Measurements from ENCODE around the gene UTP25. TPM values are rescaled to one million over a fixed set of nuclear protein-coding genes. Genes with fewer than 3 reads are reported as not detected.
A peak's percentile ranks its signal among the peaks of the same experiment; 100 is the strongest.
"Not testable (repeated sequence)": the region's sequence is repeated elsewhere in the genome, so short reads cannot be mapped to it uniquely, and the experiment has no call there.

The UTP25 gene
- total RNA-seq, 1 donor from 2014 or later = 7.4 TPM

DNA sequence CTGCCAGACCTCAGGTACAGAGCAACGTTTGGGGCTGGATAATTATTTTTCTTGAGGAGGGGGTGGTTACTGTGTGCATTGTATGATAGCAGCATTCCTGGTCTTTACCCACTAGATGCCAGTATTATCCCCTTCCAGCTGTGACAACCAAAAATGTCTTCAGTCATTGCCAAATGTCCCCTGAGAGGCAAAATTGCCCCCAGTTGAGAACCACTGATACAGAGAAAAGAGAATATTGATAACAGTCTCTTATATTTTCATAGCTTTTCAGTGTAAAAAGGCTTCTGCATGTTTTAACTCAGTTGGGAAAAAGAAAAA lies 58.4 kb downstream of the UTP25 start:
- Mint-ChIP-seq H3K27me3 (ENCODE audit: low read depth, unreplicated experiment) (no peaks in the 10 kb centered on the region), H3K4me3 (ENCODE audit: unreplicated experiment) (no peak overlapping the region), H3K4me1 (ENCODE audit: low read depth, unreplicated experiment) (peaks cover 38% of the 10 kb centered on the region), H3K9me3 (ENCODE audit: unreplicated experiment) (peaks cover 3% of the 10 kb centered on the region), H3K36me3 (ENCODE audit: low read depth, unreplicated experiment) (no peaks in the 10 kb centered on the region), H3K27ac (ENCODE audit: unreplicated experiment) (peak overlapping the region; percentile 92)
- no peak overlapping the region for H3K4me3 ChIP-seq (ENCODE audit: insufficient read depth, low read depth, low read length)
- H3K4me2 ChIP-seq (ENCODE audit: low read length) = no peak overlapping the region
- H2AFZ ChIP-seq (ENCODE audit: low read depth, low read length) = no peak overlapping the region
- no peaks in the 10 kb centered on the region for H3K36me3 ChIP-seq (ENCODE audit: insufficient read depth, low read length)
- peak overlapping the region; percentile 97 for H3K27ac ChIP-seq (ENCODE audit: low read depth, low read length)
- no peaks in the 10 kb centered on the region for H4K20me1 ChIP-seq (ENCODE audit: insufficient read depth, low read length)
- H3K27me3 ChIP-seq (ENCODE audit: insufficient read depth, low read length) = no peaks in the 10 kb centered on the region
- TF ChIP-seq, protein P1, sequence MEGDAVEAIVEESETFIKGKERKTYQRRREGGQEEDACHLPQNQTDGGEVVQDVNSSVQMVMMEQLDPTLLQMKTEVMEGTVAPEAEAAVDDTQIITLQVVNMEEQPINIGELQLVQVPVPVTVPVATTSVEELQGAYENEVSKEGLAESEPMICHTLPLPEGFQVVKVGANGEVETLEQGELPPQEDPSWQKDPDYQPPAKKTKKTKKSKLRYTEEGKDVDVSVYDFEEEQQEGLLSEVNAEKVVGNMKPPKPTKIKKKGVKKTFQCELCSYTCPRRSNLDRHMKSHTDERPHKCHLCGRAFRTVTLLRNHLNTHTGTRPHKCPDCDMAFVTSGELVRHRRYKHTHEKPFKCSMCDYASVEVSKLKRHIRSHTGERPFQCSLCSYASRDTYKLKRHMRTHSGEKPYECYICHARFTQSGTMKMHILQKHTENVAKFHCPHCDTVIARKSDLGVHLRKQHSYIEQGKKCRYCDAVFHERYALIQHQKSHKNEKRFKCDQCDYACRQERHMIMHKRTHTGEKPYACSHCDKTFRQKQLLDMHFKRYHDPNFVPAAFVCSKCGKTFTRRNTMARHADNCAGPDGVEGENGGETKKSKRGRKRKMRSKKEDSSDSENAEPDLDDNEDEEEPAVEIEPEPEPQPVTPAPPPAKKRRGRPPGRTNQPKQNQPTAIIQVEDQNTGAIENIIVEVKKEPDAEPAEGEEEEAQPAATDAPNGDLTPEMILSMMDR (IDR thresholded peaks at IDR 0.05; ENCODE audit: insufficient read depth, low read depth, low read length) = peak; percentile 19
- no peak for TF ChIP-seq EZH2 (IDR thresholded peaks at IDR 0.05; ENCODE audit: insufficient read depth, low read length)
- H3K79me2 ChIP-seq (ENCODE audit: insufficient read depth, low read length) = no peaks in the 10 kb centered on the region
- peaks cover 43% of the 10 kb centered on the region for H3K4me1 ChIP-seq (ENCODE audit: insufficient read depth, low read length)
- FAIRE-seq (no peak), DNase-seq (ENCODE audit: low read depth) (no peak)
- H3K9me3 ChIP-seq (ENCODE audit: insufficient read depth, low read depth, low read length) = no peaks in the 10 kb centered on the region
- peak overlapping the region; percentile 59 for H3K9ac ChIP-seq (ENCODE audit: low read length)

DNA sequence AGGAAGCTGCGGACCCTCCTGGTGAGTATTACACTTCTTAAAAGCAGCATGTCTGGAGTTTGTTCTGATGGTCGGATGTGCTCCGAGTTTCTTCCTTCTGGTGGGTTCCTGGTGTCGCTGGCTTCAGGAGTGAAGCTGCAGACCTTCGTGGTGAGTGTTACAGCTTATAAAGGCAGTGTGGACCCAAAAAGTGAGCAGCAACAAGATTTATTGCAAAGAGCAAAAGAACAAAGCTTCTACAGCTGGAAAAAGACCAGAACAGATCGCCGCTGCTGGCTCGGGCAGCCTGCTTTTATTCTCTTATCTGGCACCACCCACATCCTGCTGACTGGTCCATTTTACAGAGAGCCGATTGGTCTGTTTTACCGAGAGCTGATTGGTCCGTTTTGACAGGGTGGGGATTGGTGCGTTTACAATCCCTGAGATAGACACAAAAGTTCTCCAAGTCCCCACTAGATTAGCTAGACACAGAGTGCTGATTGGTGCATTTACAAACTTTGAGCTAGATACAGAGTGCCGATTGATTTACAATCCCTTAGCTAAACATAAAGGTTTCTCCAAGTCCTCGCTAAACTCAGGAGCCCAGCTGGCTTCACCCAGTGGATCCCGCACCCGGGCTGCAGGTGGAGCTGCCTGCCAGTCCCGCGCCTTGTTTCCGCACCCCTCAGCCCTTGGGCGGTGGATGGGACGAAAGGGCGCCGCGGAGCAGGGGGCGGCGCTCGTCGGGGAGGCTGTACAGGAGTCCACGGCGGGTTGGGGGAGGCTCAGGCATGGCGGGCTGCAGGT lies 60.7 kb downstream of the UTP25 start:
- not testable (repeated sequence) for FAIRE-seq; H3K27me3 Mint-ChIP-seq (ENCODE audit: low read depth, unreplicated experiment); H3K27ac Mint-ChIP-seq (ENCODE audit: unreplicated experiment); H3K79me2 ChIP-seq (ENCODE audit: insufficient read depth, low read length); H3K27me3 ChIP-seq (ENCODE audit: insufficient read depth, low read length); H2AFZ ChIP-seq (ENCODE audit: low read depth, low read length); H3K9me3 ChIP-seq (ENCODE audit: insufficient read depth, low read depth, low read length); H4K20me1 ChIP-seq (ENCODE audit: insufficient read depth, low read length); H3K27ac ChIP-seq (ENCODE audit: low read depth, low read length); H3K36me3 ChIP-seq (ENCODE audit: insufficient read depth, low read length); H3K36me3 Mint-ChIP-seq (ENCODE audit: low read depth, unreplicated experiment); H3K4me2 ChIP-seq (ENCODE audit: low read length); H3K4me3 ChIP-seq (ENCODE audit: insufficient read depth, low read depth, low read length); H3K9ac ChIP-seq (ENCODE audit: low read length); H3K9me3 Mint-ChIP-seq (ENCODE audit: unreplicated experiment); H3K4me3 Mint-ChIP-seq (ENCODE audit: unreplicated experiment); DNase-seq (ENCODE audit: low read depth)
- peaks cover 28% of the 10 kb centered on the region for H3K4me1 Mint-ChIP-seq (ENCODE audit: low read depth, unreplicated experiment)
- peaks cover 39% of the 10 kb centered on the region for H3K4me1 ChIP-seq (ENCODE audit: insufficient read depth, low read length)

DNA sequence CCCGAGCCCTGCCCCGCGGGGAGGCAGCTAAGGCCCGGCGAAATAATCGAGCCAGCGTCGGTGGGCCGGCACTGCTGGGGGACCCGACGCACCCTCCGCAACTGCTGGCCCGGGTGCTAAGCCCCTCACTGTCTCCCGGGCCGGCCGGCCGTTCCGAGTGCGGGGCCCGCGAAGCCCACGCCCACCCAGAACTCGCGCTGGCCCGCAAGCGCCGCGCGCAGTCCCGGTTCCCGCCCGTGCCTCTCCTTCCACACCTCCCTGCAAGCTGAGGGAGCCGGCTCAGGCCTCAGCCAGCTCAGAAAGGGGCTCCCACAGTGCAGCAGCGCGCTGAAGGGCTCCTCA lies 61.3 kb downstream of the UTP25 start:
- Histone ChIP-seq H3K9ac (ENCODE audit: low read length) (no peak overlapping the region), H3K27ac (ENCODE audit: low read depth, low read length) (no peak overlapping the region), H3K9me3 (ENCODE audit: insufficient read depth, low read depth, low read length) (no peaks in the 10 kb centered on the region), H3K4me1 (ENCODE audit: insufficient read depth, low read length) (peaks cover 33% of the 10 kb centered on the region), H3K4me3 (ENCODE audit: insufficient read depth, low read depth, low read length) (no peak overlapping the region), H4K20me1 (ENCODE audit: insufficient read depth, low read length) (no peaks in the 10 kb centered on the region), H3K27me3 (ENCODE audit: insufficient read depth, low read length) (no peaks in the 10 kb centered on the region), H3K79me2 (ENCODE audit: insufficient read depth, low read length) (no peaks in the 10 kb centered on the region), H3K4me2 (ENCODE audit: low read length) (no peak overlapping the region), H3K36me3 (ENCODE audit: insufficient read depth, low read length) (no peaks in the 10 kb centered on the region), H2AFZ (ENCODE audit: low read depth, low read length) (no peak overlapping the region)
- H3K27me3 Mint-ChIP-seq (ENCODE audit: low read depth, unreplicated experiment) = no peaks in the 10 kb centered on the region
- FAIRE-seq = no peak
- no peak overlapping the region for H3K4me3 Mint-ChIP-seq (ENCODE audit: unreplicated experiment)
- DNase-seq (ENCODE audit: low read depth) = no peak
- H3K36me3 Mint-ChIP-seq (ENCODE audit: low read depth, unreplicated experiment) = no peaks in the 10 kb centered on the region
- H3K9me3 Mint-ChIP-seq (ENCODE audit: unreplicated experiment) = no peaks in the 10 kb centered on the region
- H3K4me1 Mint-ChIP-seq (ENCODE audit: low read depth, unreplicated experiment) = peaks cover 22% of the 10 kb centered on the region
- H3K27ac Mint-ChIP-seq (ENCODE audit: unreplicated experiment) = no peak overlapping the region
- TF ChIP-seq, protein P1 (IDR thresholded peaks at IDR 0.05; ENCODE audit: insufficient read depth, low read depth, low read length) = no peak
- TF ChIP-seq EZH2 (IDR thresholded peaks at IDR 0.05; ENCODE audit: insufficient read depth, low read length) = no peak

Measured in astrocyte (in vitro differentiated cells and primary cell).